HG03045 (cell line): ENCODE data around the gene GAB3.
A peak's percentile ranks its signal among the peaks of the same experiment; 100 is the strongest.

ENCODE experiments used
- ATAC-seq: cut with Tn5 transposase; IDR thresholded peaks from one replicate; pipeline ENCODE4 v1.9.1; 2021; ENCODE audit warnings: mild to moderate bottlenecking, moderate library complexity; ENCODE audit not compliant: unreplicated experiment

Gene GAB3

DNA sequence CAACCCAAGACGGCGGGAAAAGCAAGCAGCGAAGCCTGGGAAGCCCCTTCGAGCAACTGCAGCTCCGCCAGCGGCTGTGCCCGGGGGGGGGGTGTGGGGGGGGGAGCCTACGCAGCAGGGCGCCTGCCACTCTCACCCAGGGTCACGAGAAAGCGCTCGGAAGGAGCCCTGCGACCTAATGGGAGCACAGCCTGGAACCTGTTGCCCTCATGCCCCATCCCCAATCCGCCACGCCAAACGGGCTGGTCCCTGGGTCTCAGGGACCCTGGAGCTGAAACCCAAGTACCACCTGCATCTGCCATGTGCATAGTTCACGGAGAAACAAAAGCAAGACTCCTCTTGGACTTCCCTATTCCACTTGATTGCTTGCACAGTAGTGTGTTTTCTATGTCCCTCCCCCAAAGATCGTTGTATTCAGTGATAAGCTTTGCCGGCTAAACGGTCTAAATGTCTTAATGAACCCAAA lies 359 bp upstream of the GAB3 start:
- peak; percentile 11 for ATAC-seq

DNA sequence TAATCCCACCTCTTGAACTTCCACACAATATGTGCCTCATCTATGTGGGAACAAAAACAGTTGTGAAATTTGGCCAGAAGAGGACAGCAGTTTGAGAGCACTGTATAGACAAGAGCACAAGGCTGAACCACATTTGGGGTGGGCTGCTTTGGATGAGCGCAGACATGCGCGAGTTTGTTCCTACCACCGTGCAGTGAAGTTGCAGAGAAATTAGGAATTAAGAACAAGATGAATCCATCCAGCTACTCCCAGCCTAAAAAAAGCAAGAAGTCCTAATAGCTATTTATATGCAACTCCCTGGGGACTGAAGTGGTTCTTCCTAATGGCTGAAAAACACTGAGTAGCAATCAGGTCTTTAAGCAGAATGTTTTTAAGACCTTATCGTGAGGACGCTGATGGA lies 1.0 kb downstream of the GAB3 start:
- ATAC-seq: no peak

DNA sequence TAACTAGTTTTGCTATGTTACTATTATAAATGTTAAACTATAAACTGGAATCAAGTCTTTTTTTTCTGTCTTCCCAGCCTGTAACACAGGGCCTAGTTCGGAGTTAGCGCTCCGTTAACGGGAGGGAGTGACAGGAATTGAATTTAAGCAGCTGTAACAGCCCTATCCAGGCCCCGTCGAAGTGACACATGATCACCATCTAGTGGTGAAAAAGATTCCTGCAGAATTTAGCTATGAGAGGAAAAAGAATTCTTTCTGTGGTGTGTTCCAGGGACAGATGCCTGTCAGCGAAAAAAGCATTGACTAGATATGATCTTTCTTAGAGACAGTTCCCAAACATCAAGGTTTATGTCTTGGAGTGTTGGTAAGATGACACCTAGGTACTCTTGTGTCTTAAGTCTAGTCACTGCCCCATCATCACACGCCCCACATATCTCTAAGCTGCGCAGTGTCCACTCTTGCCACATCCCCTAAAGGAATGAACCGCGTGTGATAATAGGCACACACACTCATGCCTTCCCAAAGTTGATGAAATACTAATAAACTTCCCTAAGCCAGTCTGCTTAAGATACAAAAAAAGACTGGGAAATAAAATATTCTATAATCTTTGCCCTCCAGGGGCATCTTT lies 2.1 kb downstream of the GAB3 start:
- ATAC-seq: no peak

DNA sequence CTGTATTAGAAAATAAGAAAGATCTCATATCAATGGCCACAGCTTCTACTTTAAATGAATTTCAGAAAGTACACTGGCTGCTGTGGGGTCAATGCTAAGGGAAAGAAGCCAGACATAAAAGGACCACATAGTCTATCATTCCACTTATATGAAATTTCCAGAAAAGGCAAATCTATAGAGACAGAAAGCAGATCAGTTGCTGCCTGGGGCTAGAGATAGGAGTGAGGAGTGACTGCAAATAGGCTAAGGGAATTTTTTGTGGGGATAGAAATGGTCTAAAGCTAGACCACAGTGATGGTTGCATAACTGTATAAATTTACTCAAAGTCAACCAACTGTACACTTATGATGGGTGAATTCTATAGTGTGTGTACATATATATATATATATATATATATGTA lies 8.3 kb downstream of the GAB3 start:
- no peak for ATAC-seq

DNA sequence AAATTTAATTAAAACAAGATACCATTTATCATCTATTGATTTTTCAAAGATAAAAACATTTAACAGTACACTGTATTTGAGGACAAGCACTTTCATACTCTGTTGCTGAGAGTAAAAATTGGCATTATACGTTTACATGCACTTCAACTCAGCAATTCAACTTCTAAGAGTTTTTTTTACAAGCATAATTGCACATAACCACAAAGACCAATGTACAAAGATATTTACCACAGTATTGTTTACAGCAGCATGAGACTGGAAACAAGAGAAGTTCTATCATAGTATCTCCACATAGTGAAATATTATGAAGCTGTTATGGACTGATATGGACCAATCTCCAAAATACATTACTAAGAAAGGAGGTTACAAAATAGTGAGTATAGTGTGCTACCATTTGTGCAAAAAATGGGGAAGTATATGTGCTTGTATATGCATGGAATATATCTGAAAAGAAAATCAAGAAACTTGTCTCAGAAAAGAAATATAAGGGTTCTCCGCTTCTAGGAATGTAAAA lies 10.9 kb downstream of the GAB3 start:
- no peak for ATAC-seq

DNA sequence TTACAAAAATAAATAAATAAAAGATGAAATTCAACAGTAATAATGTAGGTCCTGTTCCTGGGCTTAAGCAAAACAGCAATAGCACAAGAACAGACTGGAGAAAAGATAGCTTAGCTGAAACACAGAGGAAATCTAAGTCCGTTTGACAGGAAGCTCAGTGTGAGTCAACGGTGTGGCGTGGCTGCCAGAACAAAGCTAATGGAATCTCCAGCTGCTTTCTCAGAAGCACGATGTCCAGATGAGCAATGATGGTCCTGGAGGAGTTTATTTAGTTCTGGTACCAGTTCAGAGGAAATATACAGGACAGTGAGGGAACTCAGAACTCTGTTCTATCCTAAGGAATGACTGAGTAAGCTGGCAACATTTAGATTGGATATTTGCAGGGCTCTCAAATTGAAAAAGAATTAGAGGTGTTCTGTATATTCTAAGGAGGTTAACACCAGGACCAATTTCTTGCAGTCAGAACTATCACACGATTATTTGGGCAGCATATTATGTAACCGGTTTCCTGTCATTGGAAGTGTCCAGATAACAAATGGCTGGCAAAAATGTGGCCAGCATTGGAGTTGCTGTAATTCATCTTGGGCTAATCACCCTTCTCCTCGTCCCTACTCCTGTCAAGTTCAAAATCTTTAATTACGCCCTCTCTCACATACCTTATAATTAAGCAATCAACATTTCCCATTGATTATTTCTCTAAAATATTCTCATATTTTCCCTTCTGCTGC lies 12.7 kb downstream of the GAB3 start:
- ATAC-seq: no peak

DNA sequence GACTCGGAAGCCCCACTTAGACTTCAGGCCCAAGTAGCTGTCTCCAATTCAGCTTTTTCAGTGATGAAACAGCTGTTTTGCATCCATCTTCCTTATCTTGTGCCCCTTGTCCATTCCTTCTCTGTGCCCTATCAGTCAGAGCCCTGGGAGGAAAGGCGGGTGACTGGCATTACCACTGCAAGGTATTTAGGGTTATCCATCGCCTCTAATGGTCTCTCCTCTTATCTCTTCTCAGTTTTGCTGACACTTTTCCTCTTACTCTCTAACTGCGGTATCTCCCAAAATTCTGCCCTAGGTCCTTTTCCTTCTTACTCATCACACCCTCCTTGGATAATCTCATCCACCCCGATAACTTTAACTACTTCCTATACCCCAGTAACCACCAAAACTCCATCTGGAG lies 13.7 kb downstream of the GAB3 start:
- no peak for ATAC-seq

DNA sequence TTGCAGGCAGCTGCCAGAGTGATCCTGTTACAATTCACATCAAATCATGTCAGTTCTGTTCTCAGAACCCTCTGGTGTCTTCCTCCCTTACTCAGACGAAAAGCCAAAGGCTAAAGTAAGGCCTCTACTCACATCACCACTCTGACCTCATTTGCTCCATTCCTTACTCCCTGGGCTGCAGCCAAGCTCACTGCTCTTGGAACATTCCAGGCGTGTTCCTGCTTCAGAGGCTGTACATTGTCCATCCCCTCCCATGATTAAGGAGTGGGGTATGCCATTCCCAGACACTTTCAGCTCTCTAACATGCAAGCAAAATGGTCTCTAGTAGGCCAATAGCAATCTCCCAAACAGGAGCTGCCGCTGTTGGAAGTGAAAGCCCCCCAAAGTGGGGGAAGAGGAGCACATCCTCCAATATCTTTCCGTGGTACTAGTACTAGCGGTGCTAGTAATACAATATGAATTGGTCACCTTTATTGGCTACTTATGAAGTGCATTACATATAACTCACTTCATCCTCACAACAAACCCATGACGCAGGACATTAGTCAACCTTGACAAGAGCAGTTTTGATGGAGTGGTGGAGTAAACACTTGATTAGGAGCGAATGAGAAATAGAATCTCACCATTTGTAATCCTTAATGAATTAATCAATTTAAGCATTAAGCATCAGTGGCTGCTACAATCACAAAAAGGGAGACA lies 15.0 kb downstream of the GAB3 start:
- no peak for ATAC-seq

DNA sequence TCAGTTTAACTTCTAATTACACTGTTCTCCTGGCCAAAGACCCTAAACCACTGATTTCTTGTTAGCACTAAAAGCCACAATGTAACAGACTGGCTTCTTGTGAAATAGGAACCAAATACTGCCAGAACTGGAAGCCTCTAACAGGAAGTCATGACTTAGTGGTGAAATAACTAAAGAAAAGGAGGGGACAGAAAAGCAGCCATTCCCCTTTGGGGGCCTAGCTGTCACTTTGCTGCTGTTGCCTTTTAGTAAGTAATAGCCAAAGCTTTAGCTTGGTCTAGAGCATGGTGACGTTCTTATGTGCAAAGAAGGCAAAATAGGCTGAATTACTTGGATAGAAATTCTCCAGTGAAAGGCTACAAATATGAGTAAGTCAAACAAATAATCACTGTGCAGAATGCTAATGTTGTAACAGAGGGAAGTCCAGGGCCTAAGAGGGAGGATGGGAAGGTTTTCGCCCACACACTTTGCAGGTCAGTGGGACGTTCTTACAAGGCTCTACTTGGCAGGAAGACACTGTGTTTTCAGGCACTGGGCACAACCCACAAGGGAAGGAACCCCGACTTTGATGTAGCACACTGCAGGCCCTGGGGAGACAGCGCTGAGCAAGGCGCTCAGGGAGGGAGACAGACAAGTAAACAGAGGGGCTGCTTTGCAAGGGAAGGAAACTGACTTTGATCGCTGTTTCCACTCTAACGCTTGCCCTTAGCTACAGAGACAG lies 16.7 kb downstream of the GAB3 start:
- ATAC-seq: no peak

DNA sequence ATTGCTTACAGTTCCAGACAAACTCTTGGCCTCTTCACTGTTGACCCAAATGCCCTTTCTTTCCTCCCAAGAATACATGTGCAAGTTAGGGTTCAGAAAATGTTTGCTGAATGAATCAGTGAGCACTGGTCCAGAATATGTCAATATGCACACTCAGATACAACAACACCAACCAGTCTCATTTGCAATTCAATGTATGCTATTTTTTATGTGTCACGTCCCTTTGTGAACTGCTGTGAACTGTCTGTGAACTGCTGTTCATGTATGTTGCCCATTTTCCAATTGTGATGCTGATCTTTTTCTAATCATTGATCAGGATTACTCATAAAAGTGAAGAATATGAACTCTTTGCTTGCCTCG lies 17.8 kb downstream of the GAB3 start:
- ATAC-seq: no peak

DNA sequence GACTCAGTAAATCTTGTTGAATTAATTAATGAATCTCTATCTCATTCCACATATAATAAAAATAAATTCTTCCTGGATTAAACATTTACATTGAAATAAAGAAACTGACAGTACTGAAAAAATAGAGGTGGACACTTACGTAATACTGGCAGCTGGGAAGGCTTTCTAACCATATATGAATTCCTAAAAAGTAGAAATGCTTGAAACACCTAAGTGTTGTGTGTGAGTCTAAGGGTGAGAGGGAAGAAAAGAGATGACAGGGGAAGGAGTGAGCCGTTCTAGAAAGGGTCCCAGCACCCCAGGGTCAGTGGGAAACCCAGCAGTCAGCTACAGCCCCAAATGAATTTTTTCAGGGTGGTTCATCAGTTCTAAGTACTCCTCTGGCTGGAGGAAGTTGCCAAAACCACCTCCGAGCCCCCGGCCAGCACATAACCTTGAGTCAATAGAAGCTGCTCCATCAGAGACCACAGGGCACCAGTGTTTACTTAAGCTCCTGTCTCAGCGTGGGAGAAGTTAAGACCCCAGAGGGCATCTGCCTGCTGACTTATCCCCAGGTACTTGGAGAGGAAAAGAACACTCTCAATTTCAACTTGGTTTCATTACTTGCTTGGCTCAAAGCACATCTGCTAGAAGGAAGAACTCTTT lies 18.3 kb downstream of the GAB3 start:
- no peak for ATAC-seq

DNA sequence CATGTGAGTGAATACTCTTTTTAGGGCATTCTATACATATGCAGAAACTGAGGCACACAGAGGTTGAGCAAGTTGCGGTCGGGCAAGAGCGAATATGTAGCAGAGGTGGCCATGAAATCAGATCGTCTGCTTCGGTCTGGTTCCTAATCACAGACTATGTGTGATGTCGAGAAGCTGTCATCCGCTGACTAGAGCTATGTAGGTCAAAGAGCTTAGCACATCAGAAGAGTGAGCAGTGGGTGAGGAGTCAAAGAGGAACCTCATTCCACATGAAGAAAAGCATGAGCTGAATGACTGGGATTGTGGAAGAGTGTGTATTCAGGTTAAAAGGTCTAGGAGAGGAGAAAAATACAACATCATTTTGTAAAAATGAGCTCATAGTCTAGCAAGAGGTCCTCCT lies 19.0 kb downstream of the GAB3 start:
- ATAC-seq: no peak

DNA sequence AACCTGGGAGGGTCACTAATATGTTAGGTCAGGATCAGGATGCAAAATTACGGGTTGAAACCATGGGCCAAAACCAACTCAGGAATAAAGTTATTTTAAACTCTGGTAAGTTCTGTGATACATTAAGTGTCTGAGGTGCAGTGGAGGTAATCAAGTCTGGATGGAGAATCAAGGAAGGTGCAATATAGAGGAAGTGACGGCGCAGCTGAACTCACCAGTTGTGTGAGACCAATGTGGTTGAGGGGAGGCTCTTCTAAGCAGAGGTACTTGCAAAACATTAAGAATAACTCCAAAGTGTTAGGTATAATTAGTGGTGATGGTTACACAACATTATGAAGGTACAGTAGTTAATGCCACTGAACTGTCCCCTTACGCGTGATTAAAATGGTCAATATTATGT lies 19.7 kb downstream of the GAB3 start:
- ATAC-seq: no peak

DNA sequence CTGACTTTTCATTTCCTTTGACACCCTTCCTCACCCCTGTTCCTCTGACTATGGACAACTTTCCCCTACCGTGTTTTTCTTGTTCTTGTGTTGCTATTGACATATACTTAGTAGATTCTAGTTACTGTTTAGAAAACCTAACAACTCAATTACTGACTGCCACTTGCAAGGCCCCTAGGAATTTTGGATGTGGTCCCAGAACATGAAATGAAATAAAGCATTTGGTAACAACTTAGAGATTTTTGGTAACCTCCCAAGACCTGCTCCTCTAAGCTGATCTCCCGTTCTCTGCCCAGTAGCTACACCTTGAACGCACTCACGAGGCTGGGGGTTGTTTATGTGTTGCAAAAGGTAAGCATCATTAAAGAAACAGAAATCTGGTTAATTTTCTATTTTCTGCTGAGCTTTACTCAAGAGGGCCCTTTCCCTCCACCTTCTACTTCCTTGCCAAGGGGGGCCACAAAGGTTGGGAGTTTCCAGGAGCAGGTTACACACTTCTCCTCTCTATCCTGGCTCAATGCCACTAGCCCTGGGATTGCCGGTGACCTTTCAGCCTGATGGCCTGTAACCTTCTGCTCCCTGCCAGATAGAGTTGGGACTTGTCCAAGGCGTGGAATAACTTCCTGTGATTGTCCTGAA lies 20.5 kb downstream of the GAB3 start:
- ATAC-seq: no peak

DNA sequence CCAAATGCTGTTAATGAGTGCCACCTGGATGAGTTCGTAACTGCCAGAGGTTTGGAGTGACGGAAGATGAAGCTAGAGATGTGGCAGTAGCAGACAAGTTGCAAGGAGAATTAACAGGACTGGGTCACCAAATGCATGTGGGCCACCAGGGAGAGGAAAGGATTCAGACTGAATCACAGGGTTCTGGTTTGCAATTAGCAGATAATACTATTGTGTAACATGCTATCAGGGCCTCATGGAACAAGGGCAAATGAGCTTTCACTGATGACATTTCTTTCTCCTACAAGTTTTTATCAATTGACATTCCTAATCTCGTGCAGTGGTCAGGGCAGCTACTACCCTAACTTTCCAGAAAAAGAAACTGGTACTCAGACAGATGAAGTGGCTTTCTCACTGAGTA lies 21.4 kb downstream of the GAB3 start:
- ATAC-seq: no peak

DNA sequence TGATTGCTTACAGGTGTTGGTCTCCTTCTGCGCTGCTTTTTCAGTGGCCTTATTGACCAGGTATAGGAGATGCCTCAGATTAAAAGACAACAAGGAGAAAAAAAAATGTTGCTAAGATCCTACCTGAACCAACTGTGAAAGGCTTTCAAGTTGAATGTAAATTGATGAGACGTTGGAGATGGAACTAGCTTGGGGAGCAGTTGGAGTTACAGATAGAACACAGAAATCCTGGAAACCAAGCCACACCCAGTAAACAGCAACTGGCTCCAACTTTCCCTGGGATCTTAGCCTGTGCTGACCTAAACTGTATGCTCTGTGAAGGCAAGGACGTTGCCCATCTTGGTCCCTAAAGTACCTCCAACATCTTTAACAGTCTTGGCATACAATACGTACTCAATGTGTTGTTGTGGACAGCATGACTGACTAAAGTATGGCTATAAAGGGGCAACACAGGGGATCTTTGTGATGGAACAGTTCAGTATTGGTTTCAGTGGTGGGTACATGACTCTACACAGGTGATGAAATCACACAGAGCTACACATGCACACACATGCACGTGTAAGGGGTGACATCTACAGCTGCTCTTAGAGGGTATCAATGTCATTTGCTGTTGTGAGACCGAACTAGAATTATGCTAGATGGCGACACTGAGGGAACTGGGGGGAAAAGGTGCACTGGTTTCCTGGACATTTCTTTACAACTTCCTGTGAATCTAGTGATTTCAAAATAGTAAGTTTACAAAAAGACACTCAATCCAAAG lies 22.3 kb downstream of the GAB3 start:
- no peak for ATAC-seq

DNA sequence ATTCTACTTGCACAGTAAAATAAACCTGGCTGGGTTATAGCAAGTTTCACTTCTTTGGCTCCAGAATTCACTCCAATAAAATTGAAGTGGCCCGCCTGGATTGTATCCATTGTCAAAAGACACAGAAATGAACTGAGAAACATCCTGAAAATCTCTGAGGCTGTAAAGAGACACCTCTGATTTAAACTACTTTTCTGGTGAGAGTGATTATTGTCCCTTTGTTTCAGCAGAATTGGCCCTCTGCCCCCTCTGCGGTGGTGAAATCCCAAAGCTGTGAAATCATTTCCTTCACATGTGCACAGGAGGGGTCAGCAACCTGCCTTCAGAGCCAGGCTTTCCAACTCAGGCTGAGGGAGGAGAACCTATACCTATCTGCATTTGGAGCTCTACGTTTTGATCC lies 23.0 kb downstream of the GAB3 start:
- ATAC-seq: no peak

DNA sequence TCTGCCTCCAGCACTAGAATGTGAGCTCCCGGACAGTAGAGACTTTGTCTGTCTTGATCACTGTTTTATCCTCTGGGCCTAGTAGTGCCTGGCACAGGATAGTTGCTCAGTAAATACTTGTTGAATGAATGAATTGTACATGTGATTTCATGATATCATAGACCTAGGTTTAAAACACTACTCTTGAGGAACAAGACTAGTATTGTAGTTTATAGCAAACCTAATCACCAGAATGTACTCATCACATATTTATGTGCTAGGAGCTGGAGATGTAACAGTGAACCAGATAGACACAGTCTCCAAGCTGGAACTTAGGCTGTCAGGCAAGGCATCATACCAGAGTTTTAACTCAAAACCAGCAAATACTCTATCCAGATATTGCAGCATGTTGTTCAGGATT lies 23.5 kb downstream of the GAB3 start:
- no peak for ATAC-seq

DNA sequence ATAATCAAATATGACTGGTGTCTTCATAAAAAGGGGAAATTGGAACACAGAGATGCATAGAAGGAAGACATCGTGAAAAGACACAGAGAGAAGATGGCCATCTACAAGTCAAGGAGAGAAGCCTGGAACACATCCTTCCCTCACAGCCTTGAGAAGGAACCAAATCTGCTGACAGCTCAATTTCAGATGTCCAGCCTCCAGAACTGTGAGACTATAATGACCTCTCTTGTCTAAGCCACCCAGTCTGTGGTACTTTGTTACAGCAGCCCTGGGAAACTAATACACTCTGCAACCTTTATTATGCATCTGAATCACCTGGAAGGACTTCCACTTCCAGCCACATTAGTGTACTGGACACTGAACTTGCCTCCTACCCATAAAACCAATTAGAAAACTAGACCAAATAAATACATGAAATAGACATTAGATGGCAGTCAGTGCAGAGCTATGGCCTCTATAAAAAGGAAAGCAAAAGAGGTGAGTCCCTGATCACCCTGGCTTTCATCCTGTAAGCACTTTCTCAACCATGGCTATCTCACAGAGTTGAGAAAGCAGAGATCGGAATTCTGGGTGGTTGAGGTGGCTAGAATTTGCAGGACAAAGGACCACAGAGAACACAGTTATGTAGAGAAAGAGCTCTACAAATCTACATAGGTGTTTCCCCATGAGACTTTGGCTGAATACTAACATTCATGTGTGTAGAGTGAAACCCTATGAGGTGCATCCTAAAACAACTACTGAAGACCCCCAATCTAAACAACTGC lies 25.7 kb downstream of the GAB3 start:
- ATAC-seq: no peak
